NCI-H2227 treated with DMSO at 0.1 percent for 48 hours (cell line): Measurements from ENCODE around the gene TM9SF1.
A peak's percentile ranks its signal among the peaks of the same experiment; 100 is the strongest.

Experiments used
- DNase-seq: peaks from one replicate; lab custom pipeline; 2025; lab: John Stamatoyannopoulos, UW

Gene TM9SF1

GRCh38 chr14:24151404-24152080 is 43.7 kb downstream of the TM9SF1 start:
- no peak for DNase-seq

GRCh38 chr14:24150993-24151392 is 44.2 kb downstream of the TM9SF1 start:
- DNase-seq, result no peak

- no peak for DNase-seq
These were observed 44.7 kb downstream of the TM9SF1 start for GRCh38 chr14:24150567-24150966.

- no peak for DNase-seq
These were observed 45.2 kb downstream of the TM9SF1 start for GRCh38 chr14:24150061-24150460.

- no peak for DNase-seq
These were observed 45.8 kb downstream of the TM9SF1 start for GRCh38 chr14:24149302-24149969.

- no peak for DNase-seq
These were observed 47.3 kb downstream of the TM9SF1 start for GRCh38 chr14:24147761-24148428.

GRCh38 chr14:24146978-24147760 is 48.1 kb downstream of the TM9SF1 start, which contains the start of gene RNF31:
Gene RNF31 (plus strand): TSS chr14:24147498. CDS start chr14:24147699, 201 bp downstream.
- peak; percentile 97 for DNase-seq

GRCh38 chr14:24146453-24146977 is 48.7 kb downstream of the TM9SF1 start, which contains the start of gene PSME2:
Gene PSME2 (minus strand): TSS chr14:24146610. CDS start chr14:24146581, 29 bp downstream.
- peak; percentile 96 for DNase-seq

- DNase-seq, result no peak
These were observed 49.4 kb downstream of the TM9SF1 start for GRCh38 chr14:24145690-24146452.

GRCh38 chr14:24145219-24145618 is 50.0 kb downstream of the TM9SF1 start:
- no peak for DNase-seq

- DNase-seq, result no peak
These were observed 50.8 kb downstream of the TM9SF1 start for GRCh38 chr14:24144451-24144850.

- DNase-seq, result no peak
These were observed 51.7 kb downstream of the TM9SF1 start for GRCh38 chr14:24143511-24143910.

GRCh38 chr14:24141097-24141880 is 54.0 kb downstream of the TM9SF1 start, which contains the start of gene EMC9:
Gene EMC9 (minus strand): TSS chr14:24141591. CDS start chr14:24141304, 287 bp downstream.
- DNase-seq, result peak; percentile 99

- DNase-seq, result no peak
These were observed 55.8 kb downstream of the TM9SF1 start for GRCh38 chr14:24139272-24139934.
